GM12892 (cell line): ENCODE data around the gene C1orf226.

Experiments
- POLR2A ChIP-seq: IDR thresholded peaks from 2 replicates; pipeline ENCODE4 v1.6.1; 2011; ENCODE audit warnings: low read depth, low read length, control low read depth
- POLR2AphosphoS5 ChIP-seq: IDR thresholded peaks from 2 replicates; pipeline ENCODE4 v1.6.1; 2011; ENCODE audit warnings: low read depth, low read length, control low read depth
- TAF1 ChIP-seq: IDR thresholded peaks from 2 replicates; pipeline ENCODE4 v1.6.1; 2011; ENCODE audit warnings: low read depth, mild to moderate bottlenecking, control low read depth, low read length, borderline replicate concordance

DNA sequence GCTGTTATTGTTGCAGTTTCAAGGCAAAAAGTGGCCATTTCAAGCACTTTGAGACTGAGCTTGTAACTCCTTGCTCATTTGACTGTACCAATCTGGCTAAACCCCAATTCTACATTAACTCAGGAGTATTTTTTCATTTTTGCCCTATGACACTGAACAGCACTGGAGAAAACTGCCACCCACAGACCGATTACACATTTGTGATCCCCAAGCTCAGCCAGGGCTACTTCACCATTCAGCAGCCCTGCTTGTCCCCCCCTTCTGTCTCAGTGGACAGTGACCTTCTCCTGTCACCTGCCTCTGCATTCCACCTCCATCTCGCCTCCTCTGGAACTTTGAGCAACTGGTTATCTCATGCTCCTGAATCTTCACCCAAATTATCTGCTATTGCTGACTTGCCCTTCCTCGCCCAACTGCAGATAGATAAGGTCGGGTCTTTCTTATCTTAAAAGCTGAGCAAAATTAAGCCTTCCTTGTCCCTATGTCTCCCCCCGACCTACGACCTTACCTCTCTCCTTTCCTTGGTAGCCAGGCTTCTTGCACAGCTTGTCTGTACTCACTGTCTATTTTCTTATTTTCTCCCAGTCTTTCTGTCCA is 30.2 kb upstream of the C1orf226 start:
- TF ChIP-seq POLR2A (no peak), TAF1 (no peak), POLR2AphosphoS5 (no peak)
